GM19438 (cell line): ENCODE measurements around the gene LCE2A.
"Not testable (repeated sequence)": the region's sequence is repeated elsewhere in the genome, so short reads cannot be mapped to it uniquely, and the experiment has no call there.

Source experiments
- ATAC-seq: cut with Tn5 transposase; IDR thresholded peaks from one replicate; pipeline ENCODE4 v1.9.1; 2021; ENCODE audit warnings: low read depth; ENCODE audit not compliant: unreplicated experiment

The LCE2A gene

DNA sequence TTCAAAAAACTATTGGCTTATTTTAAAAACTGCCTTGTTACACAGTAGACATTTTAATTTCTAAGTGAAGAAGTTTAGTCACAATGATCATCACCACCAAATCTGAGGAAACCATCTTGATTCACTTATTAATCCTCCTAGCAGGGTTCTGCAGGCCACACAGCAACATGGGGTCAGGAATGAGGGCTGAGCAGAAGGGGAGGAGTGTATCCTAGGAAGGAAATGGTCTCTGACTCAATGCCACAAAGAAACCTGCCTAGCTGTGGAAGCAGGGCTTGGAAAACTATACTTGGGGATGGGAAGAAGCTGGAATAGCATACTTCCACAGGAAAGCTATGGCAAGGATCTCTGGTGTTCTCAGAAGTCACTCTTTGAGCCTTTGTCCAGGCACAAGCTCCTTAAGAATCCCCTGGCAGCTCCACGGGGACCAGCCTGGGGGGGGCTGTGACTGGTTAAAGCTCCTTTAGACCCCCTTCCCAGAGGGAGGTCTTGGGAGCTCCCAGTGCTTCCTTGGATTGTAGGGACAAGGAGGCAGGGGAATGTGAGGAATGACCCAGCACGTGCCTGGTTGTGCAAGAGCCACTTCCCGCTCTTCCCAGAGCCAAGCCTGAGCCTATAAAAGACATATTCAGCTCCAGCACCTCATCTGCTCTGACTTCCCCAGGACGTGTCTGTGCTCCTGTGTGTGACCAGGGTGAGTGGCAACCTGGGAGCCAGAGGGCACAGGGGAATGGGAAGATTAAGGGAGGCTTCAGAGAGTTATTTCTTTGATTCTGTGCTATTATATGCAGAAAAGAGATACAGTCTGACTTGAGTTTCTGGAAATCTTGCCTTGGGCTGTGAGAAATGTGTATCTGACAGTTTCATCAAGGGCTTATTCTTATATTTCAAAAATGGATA, at the start of gene LCE2A:
Gene LCE2A, plus strand, starts transcription at position 645 of the 900 bp plus-strand sequence. CDS start 557 bp downstream, outside the sequence.
- no peak for ATAC-seq

DNA sequence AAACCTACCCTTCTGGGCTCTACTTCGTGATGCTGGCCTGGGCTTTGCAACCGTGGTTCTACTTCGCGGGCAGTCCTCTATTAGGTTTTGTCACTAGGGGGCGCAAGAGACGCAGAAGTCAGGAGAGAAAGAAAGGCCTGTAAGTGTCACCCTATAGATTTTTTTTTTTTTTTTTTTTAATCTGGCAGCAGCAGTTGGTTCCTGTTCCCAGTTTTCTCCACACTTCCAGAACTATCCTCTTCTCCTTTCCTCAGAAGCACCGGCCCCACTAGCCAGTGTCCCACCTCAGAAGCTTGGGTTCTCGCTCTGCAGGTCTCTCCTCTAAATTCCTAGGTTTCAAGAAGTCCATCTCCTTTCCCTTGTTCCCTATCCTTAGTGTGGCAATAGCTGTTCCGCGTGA, 44.0 kb upstream of the LCE2A start:
- no peak for ATAC-seq

- no peak for ATAC-seq
These were observed 41.7 kb upstream of the LCE2A start for GRCh38 chr1:152656459-152656858.

GRCh38 chr1:152657677-152658076, 40.5 kb upstream of the LCE2A start:
- no peak for ATAC-seq

DNA sequence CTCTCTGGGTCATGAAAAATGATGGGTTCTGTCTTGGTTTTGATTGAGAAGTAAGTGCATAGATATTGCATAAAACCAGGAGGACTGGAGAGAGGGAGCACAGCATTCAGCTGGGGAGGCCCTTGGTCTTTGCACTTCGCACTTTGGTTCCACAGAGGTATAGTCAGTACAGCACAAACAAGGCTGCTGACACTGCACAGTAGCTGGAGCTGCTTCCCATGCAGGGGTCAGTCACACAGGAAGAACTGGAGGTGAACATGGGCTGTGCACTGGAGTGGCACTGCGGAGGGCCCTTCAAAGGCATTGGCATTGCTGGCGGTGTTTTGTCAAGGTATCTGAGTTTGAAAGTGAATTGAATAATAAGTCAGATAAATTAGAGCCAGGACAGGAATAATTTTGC, 39.5 kb upstream of the LCE2A start:
- ATAC-seq: no peak

GRCh38 chr1:152663098-152663497, 35.0 kb upstream of the LCE2A start, which contains the start of gene LCE2D:
Gene LCE2D (plus strand): TSS chr1:152663380. CDS start chr1:152664106, 726 bp downstream.
- no peak for ATAC-seq

DNA sequence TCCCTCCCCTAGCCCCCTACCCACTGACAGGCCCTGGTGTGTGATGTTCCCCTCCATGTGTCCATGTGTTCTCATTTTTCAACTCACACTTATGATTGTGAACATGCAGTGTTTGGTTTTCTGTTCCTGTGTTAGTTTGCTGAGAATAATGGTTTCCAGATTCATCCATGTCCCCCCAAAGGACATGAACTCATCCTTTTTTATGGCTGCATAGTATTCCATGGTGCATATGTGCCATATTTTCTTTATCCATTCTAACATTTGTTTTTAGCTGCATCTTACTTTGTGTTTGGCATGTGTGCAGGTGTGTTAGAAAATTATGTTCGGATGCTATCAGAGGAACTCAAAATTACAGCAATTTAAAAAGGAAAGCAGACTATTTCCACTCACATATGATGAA, 32.0 kb upstream of the LCE2A start:
- ATAC-seq: not testable (repeated sequence)

- ATAC-seq: no peak
These were observed 30.5 kb upstream of the LCE2A start for GRCh38 chr1:152667648-152668047.

GRCh38 chr1:152673016-152673415, 25.1 kb upstream of the LCE2A start:
- no peak for ATAC-seq

GRCh38 chr1:152674983-152675382, 23.2 kb upstream of the LCE2A start, which contains the start of gene LCE2C:
Gene LCE2C (plus strand): TSS chr1:152675279. CDS start chr1:152676016, 737 bp downstream.
- not testable (repeated sequence) for ATAC-seq

DNA sequence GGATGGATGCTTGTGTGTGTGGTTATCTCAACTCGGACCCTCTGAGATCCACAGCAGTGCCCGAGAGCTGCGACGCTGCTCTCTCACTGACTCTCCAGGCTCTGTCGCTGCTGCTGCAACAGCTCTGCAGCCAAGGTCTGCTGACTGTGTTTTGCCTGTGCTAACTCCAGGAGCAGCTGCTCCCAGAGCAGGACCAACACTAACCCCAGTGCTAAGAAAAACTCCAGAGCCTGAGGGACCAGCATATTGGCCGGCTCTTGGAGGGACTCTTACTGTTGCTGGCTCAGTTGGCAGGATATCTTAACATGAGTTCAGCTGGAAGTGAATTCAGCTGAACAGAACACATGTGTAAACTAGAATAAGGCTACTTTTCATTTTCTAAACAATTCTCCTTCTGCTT, 18.7 kb upstream of the LCE2A start:
- no peak for ATAC-seq

DNA sequence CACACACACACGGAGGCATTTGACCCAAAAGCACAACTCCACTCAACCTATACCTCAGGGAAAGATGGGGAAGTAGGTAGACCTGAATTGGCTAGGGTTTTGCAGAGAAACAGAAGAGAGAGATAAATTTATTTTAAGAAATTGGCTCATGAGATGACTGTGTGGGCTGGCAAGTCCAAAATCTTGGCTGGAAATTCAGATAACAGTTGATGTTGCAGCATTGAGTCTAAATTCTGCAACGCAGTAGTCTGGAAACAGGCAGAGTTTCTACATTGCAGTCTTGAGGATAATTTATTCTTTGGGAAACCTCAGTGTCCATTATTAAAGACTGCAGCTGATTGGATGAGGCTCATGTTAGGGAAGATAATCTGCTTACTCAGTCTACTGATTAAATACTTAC, 16.5 kb upstream of the LCE2A start:
- no peak for ATAC-seq

DNA sequence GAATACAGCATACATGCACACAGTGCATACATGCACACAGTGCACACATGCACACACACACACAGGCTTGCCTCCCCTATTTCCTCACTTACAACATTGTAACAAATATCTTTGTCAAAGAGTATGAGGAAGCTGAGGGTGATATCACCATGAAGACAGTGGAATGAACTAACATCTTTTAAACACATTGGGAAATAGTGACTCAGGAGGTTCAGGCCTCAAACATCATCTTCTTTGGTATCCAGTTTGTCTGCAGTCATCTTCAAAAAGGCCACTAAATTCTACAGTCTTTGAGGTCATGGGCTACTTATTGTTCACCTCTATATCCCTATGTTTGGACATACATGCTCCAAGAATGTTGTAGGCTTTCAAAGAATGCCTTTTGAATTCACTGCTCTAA, 14.3 kb upstream of the LCE2A start:
- no peak for ATAC-seq

- not testable (repeated sequence) for ATAC-seq
These were observed 12.3 kb upstream of the LCE2A start, which contains the start of gene LCE2B for GRCh38 chr1:152685823-152686222. Gene LCE2B (plus strand): TSS chr1:152686123. CDS start chr1:152686844, 721 bp downstream.

DNA sequence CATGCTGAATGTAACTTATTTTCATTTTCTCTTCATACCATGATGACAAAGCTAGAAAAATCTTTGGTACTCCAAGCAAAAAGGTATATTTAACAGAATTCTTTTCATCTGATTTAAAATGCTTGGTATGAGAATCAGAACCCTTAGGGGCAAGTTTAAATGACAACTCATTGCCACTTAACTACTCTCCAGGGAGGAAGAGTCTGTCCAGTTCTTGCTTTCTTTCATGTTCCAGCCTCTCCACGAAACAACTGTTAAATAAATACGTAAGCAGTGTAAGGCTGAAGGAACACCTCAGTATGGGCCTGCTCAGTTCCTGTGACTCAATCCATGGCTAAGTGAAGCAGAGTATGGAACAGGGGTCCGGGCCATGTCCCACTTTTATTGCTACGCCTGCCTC, 1.6 kb downstream of the LCE2A start:
- ATAC-seq: no peak

GRCh38 chr1:152707860-152708259, 9.7 kb downstream of the LCE2A start, which contains the start of gene LCE4A:
Gene LCE4A (plus strand): TSS chr1:152708160. CDS start chr1:152709076, 916 bp downstream.
- ATAC-seq: no peak

- ATAC-seq: no peak
These were observed 20.1 kb downstream of the LCE2A start for GRCh38 chr1:152718238-152718637.

- ATAC-seq: no peak
These were observed 27.1 kb downstream of the LCE2A start for GRCh38 chr1:152725261-152725660.

- ATAC-seq: no peak
These were observed 30.8 kb downstream of the LCE2A start for GRCh38 chr1:152728986-152729385.

GRCh38 chr1:152735648-152736047, 37.5 kb downstream of the LCE2A start:
- ATAC-seq: no peak

DNA sequence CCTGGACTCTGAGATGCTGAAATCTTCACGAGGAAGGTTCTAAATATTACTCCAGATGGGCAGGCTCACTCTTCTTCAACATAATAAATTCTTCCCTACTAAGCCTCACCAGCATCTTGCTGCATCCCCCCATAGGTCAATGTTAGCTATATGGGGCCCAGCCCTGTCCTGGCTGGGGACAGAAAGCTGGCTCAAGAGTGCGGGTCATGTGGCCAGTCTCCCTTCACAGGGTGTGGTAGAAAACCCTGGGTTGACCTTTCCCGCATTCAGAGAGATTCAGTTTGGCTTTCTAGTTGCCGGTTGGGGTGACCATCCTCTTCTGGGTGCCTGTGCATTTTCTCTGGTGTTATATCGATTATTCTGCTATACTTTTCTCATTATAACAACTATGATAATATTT, 39.9 kb downstream of the LCE2A start:
- ATAC-seq: no peak

DNA sequence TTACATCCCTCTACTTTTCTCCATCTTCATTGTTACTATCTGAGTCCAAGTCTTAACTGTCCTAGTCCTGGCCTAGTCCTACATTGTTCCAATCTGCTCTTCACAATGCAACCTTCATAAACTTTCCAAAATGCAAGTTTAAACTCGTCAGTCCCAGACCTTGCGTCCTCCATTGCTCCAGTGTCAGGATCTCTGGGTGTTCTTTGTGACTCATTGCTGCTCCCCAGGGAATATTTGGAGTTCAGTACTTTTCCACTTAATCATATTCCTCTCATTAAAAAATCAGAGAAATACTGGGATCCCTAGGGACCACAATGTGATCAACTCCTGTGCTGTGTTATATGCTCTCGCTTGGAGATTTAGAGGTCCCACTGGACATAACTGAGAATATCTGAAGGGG, 41.7 kb downstream of the LCE2A start:
- no peak for ATAC-seq
